Tibial nerve (tissue), 4 donors: Measurements from ENCODE around the gene PPTC7. TPM values are rescaled to one million over a fixed set of nuclear protein-coding genes. Genes with fewer than 3 reads are reported as not detected.

ENCODE experiments used
- DNase-seq, 2 donors: peaks; one replicate each; pipeline ENCODE4 v3.0.0-alpha.2; 2019; ENCODE audit warnings: low spot score in 2 of 2
- H3K27ac ChIP-seq, 4 donors: fragments of 200-600 bp; sonication (generic) in 3 of 4; one replicate each; pipeline ENCODE4 v1.5.1; 2017 to 2019; ENCODE audit warnings: mild to moderate bottlenecking in 1 of 4
- H3K27me3 ChIP-seq, 2 donors: fragments of 200-600 bp; sonication (generic) in 1 of 2; one replicate each; pipeline versions ENCODE4 v1.5.1 to v1.6.0; 2017 to 2019
- H3K36me3 ChIP-seq, 3 donors: fragments of 200-600 bp; sonication (generic); one replicate each; pipeline ENCODE4 v1.5.1; 2018 to 2019
- H3K4me1 ChIP-seq, 4 donors: fragments of 200-600 bp; sonication (generic) in 3 of 4; one replicate each; pipeline ENCODE4 v1.5.1; 2017 to 2019
- H3K4me3 ChIP-seq, 4 donors: fragments of 200-600 bp; sonication (generic) in 3 of 4; one replicate each; pipeline ENCODE4 v1.5.1; 2017 to 2019; ENCODE audit warnings: mild to moderate bottlenecking in 1 of 4, moderate library complexity in 1 of 4
- H3K9me3 ChIP-seq, 4 donors: fragments of 200-600 bp; sonication (generic) in 3 of 4; one replicate each; pipeline ENCODE4 v1.5.1; 2017 to 2019
- EP300 ChIP-seq, 2 donors: sonication (generic); formaldehyde crosslinking; IDR thresholded peaks; one replicate each; pipeline ENCODE4 v1.6.1; 2017; ENCODE audit warnings: antibody characterized with exemption in 2 of 2, mild to moderate bottlenecking in 1 of 2
- POLR2A ChIP-seq, 2 donors: fragments of 450-650 bp; IDR thresholded peaks; one replicate each; pipeline ENCODE4 v1.6.1; 2017; ENCODE audit warnings: antibody characterized with exemption in 2 of 2, mild to moderate bottlenecking in 2 of 2, moderate library complexity in 2 of 2
- WGBS, 2 donors: methylation state at CpG; one replicate each; pipeline ENCODE4 v1.1.5; 2018; 5-methylcytosine and 5-hydroxymethylcytosine counted together
- total RNA-seq, 4 donors: library from RNA; depleted of rRNA; stranded (reverse); fragments of >200 nt; gene quantifications; one replicate each; pipeline ENCODE4 v1.1.0, GENCODE V29; 2016
- TF ChIP-seq, protein P1 (sequence below), 5 experiments: fragments of 200-600 bp in 3 of 5; fragments of 450-650 bp in 2 of 5; sonication (generic) in 3 of 5; IDR thresholded peaks; one replicate each; pipeline ENCODE4 v1.5.1; 2016 to 2019; ENCODE audit warnings: antibody characterized with exemption in 5 of 5, mild to moderate bottlenecking in 3 of 5, moderate library complexity in 2 of 5

Gene PPTC7
- total RNA-seq, 4 donors from 2014 or later, result 21.6 to 23.6 (median 23.1) TPM

DNA sequence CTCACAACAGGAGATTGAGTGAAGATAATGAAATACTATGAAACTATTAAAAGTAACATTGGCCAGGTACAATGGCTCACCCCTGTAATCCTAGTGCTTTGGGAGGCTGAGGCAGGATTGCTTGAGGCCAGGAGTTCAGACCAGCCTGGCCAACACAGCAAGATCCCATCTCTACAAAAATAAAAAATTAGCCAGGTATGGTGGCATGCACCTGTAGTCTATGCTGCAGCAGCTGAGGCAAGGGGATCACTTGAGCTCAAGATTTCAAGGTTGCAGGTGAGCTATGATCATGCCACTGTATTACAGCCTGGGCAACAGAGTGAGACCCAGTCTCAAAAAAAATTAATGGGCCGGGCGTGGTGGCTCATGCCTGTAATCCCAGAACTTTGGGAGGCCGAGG, 66.1 kb downstream of the PPTC7 start:
- H3K4me3 ChIP-seq, result no peak overlapping the region
- H3K36me3 ChIP-seq, result no peaks in the 10 kb centered on the region
- 78 to 87% methylated on average over 3 of the region's 3 CpGs for WGBS, 2 donors
- H3K9me3 ChIP-seq, result no peaks in the 10 kb centered on the region
- no peak overlapping the region for H3K27ac ChIP-seq
- no peaks in the 10 kb centered on the region for H3K27me3 ChIP-seq
- no peak for DNase-seq
- TF ChIP-seq, protein P1, sequence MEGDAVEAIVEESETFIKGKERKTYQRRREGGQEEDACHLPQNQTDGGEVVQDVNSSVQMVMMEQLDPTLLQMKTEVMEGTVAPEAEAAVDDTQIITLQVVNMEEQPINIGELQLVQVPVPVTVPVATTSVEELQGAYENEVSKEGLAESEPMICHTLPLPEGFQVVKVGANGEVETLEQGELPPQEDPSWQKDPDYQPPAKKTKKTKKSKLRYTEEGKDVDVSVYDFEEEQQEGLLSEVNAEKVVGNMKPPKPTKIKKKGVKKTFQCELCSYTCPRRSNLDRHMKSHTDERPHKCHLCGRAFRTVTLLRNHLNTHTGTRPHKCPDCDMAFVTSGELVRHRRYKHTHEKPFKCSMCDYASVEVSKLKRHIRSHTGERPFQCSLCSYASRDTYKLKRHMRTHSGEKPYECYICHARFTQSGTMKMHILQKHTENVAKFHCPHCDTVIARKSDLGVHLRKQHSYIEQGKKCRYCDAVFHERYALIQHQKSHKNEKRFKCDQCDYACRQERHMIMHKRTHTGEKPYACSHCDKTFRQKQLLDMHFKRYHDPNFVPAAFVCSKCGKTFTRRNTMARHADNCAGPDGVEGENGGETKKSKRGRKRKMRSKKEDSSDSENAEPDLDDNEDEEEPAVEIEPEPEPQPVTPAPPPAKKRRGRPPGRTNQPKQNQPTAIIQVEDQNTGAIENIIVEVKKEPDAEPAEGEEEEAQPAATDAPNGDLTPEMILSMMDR (IDR thresholded peaks at IDR 0.05), result no peak
- H3K4me1 ChIP-seq, result peaks cover 0 to 6% (median 0%) of the 10 kb centered on the region in 4 donors

DNA sequence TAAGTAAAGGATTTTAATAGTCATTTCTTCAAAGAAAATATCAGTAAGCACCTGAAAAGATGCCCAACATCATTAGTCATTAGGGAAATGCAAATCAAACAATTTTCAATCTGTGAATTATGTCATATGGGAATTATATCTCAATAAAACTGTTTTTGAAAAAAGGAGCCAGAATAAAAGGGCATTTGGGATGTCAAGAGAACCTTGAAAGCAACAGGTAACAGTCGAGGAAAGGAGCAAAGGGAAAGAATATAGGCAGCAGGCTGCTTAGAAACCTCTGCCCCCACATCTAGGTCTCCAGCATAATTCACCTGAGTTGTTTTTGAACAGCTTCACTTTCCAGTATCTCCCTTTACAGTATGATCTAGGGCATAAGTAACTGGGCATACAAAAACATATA, 68.8 kb downstream of the PPTC7 start:
- Histone ChIP-seq H3K9me3 (no peaks in the 10 kb centered on the region), H3K4me1 (peaks cover 0 to 6% (median 0%) of the 10 kb centered on the region in 4 donors), H3K27me3 (no peaks in the 10 kb centered on the region), H3K4me3 (no peak overlapping the region), H3K27ac (no peak overlapping the region), H3K36me3 (no peaks in the 10 kb centered on the region)
- WGBS, 2 donors, result 82 to 85% methylated on average over 1 of the region's 1 CpG
- TF ChIP-seq EP300 (IDR thresholded peaks at IDR 0.05) (no peak), POLR2A (IDR thresholded peaks at IDR 0.05) (no peak)
- TF ChIP-seq, protein P1 (IDR thresholded peaks at IDR 0.05), result no peak
- DNase-seq, result no peak

DNA sequence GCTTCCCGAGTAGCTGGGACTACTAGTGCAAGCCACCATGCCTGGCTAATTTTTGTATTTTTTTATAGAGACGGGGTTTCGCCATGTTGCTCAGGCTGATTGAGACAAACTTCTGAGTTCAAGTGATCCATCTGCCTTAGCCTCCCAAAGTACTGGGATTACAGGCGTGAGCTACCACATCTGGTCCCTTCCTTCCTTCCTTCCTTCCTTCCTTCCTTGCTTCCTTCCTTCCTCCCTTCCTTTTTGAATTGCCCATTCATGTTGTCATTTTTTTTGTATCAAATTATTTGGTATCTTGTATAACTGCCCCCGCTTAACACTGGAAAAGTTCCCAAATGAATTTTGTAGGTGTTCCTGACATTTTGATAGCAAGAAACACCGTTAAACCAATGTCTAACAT, 69.3 kb downstream of the PPTC7 start:
- DNase-seq, result no peak
- TF ChIP-seq POLR2A (IDR thresholded peaks at IDR 0.05) (no peak), EP300 (IDR thresholded peaks at IDR 0.05) (no peak)
- TF ChIP-seq, protein P1 (IDR thresholded peaks at IDR 0.05), result no peak
- Histone ChIP-seq H3K27me3 (no peaks in the 10 kb centered on the region), H3K36me3 (no peaks in the 10 kb centered on the region), H3K27ac (no peak overlapping the region), H3K9me3 (no peaks in the 10 kb centered on the region), H3K4me1 (peaks cover 0 to 6% (median 0%) of the 10 kb centered on the region in 4 donors), H3K4me3 (no peak overlapping the region)
- WGBS, 2 donors, result 81 to 82% methylated on average over 6 of the region's 6 CpGs

DNA sequence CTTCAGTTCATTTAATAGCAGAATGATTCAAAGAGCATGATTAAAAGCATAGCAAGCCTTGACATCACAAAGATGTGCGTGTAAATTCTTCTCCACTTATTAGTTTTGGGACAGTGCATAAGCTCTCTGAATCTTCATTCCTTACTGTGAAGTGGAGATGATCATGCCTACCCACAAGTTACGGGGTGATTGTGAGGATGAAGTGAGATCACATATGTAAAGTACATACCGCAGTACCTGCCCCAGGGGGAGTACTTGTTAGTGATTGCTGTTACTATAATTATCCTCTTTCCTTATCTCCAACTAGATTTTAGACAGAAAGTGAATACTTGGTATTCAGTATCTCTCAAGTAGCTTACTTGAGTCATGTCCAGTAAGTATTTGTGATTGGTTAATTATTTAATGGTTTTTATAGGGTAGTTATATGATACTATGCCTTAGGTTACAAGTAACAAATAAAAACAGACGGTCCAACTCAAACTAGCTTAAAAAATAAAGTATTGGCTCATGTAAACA, 75.0 kb downstream of the PPTC7 start:
- Histone ChIP-seq H3K9me3 (no peaks in the 10 kb centered on the region), H3K4me1 (peaks cover 0 to 6% (median 0%) of the 10 kb centered on the region in 4 donors), H3K36me3 (no peaks in the 10 kb centered on the region), H3K27me3 (no peaks in the 10 kb centered on the region), H3K27ac (no peak overlapping the region), H3K4me3 (no peak overlapping the region)
- TF ChIP-seq POLR2A (IDR thresholded peaks at IDR 0.05) (no peak), EP300 (IDR thresholded peaks at IDR 0.05) (no peak)
- TF ChIP-seq, protein P1 (IDR thresholded peaks at IDR 0.05), result no peak
- no peak for DNase-seq
- WGBS, 2 donors, result 88 to 90% methylated on average over 4 of the region's 4 CpGs

DNA sequence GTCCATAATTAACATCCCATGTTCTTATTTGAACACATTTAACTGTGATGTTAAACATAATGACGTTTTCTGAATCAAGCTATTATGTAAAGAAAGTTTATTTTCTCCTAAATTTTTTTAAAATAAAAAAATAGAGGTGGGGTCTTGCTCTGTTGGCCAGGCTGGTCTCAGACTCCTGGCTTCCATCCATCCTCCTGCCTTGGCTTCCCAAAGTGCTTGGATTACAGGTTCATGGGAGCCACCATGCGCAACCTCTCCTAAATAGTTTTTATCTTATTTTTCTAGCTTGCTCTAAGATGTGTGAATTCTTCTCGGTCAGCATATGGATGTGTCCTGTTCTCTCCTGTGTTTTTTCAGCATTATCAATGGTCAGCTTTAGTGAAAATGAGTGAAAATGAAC, 77.8 kb downstream of the PPTC7 start:
- no peak for DNase-seq
- TF ChIP-seq POLR2A (IDR thresholded peaks at IDR 0.05), result no peak
- TF ChIP-seq, protein P1 (IDR thresholded peaks at IDR 0.05), result no peak
- TF ChIP-seq EP300 (IDR thresholded peaks at IDR 0.05), result no peak
- H3K27me3 ChIP-seq, result no peaks in the 10 kb centered on the region
- peaks cover 3 to 17% (median 9%) of the 10 kb centered on the region in 4 donors for H3K4me1 ChIP-seq
- WGBS, 2 donors, result 74 to 77% methylated on average over 3 of the region's 3 CpGs
- H3K4me3 ChIP-seq, result no peak overlapping the region
- no peak overlapping the region for H3K27ac ChIP-seq
- H3K9me3 ChIP-seq, result no peaks in the 10 kb centered on the region
- H3K36me3 ChIP-seq, result no peaks in the 10 kb centered on the region
